ENCODE data around the gene PLA2G4A.

DNA sequence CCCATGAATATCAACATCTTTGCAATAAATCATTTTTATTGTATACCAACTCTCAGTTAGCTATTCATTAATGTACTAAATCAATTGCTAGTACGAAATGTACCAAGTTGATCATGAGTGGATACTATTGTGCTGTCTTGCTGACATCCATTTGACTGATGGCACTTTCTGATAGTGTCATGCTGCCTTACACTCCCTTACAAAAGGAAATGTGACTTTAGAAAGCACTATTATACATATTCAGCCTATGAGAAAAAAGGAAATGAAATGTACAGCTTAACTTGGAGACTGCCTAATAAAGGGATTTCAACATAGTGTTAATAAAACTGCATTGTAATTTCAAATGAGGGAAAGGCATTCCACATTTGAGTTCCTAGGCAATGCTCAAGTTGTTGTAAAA, 52.2 kb downstream of the PLA2G4A start:
- no peak for TF ChIP-seq EZH2 (IDR thresholded peaks at IDR 0.05)
- TF ChIP-seq POLR2AphosphoS5 (IDR thresholded peaks at IDR 0.05; ENCODE audit: borderline replicate concordance, low read depth, low read length), result no peak

Data from SK-N-MC (cell line).